Measurements from ENCODE around the gene RCBTB1.

The RCBTB1 gene

GRCh38 chr13:49561062-49561410 is 24.3 kb downstream of the RCBTB1 start:
- Histone ChIP-seq H3K9me2 (replicated peaks; ENCODE audit: control insufficient read depth, low read length) (no peaks in the 10 kb centered on the region), H3K4me2 (ENCODE audit: low read length) (no peak overlapping the region), H4K20me1 (ENCODE audit: control insufficient read depth, insufficient read depth, low read depth, low read length) (no peaks in the 10 kb centered on the region), H3K79me2 (ENCODE audit: control insufficient read depth, low read length) (no peaks in the 10 kb centered on the region), H3F3A (ENCODE audit: control insufficient read depth, insufficient read depth) (no peaks in the 10 kb centered on the region), H3K27ac (ENCODE audit: low read depth, low read length) (no peak overlapping the region), H3K9me3 (ENCODE audit: control insufficient read depth, insufficient read depth, low read length) (no peaks in the 10 kb centered on the region), H3K4me1 (ENCODE audit: control insufficient read depth, low read length) (no peaks in the 10 kb centered on the region), H3K27me3 (ENCODE audit: control insufficient read depth, low read length) (no peaks in the 10 kb centered on the region), H3K36me3 (ENCODE audit: control insufficient read depth, low read length) (peaks cover 45% of the 10 kb centered on the region), H3K4me3 (ENCODE audit: low read length) (no peak overlapping the region)
- TF ChIP-seq EZH2phosphoT487 (IDR thresholded peaks at IDR 0.05; ENCODE audit: borderline replicate concordance, low read length) = no peak
- TF ChIP-seq, protein P1, sequence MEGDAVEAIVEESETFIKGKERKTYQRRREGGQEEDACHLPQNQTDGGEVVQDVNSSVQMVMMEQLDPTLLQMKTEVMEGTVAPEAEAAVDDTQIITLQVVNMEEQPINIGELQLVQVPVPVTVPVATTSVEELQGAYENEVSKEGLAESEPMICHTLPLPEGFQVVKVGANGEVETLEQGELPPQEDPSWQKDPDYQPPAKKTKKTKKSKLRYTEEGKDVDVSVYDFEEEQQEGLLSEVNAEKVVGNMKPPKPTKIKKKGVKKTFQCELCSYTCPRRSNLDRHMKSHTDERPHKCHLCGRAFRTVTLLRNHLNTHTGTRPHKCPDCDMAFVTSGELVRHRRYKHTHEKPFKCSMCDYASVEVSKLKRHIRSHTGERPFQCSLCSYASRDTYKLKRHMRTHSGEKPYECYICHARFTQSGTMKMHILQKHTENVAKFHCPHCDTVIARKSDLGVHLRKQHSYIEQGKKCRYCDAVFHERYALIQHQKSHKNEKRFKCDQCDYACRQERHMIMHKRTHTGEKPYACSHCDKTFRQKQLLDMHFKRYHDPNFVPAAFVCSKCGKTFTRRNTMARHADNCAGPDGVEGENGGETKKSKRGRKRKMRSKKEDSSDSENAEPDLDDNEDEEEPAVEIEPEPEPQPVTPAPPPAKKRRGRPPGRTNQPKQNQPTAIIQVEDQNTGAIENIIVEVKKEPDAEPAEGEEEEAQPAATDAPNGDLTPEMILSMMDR (IDR thresholded peaks at IDR 0.05; ENCODE audit: low read depth, low read length, poor library complexity, severe bottlenecking) = no peak

- no peak for TF ChIP-seq EZH2phosphoT487 (IDR thresholded peaks at IDR 0.05; ENCODE audit: borderline replicate concordance, low read length)
- TF ChIP-seq, protein P1 (IDR thresholded peaks at IDR 0.05; ENCODE audit: low read depth, low read length, poor library complexity, severe bottlenecking) = no peak
- H3K4me2 ChIP-seq (ENCODE audit: low read length) = no peak overlapping the region
- no peaks in the 10 kb centered on the region for H4K20me1 ChIP-seq (ENCODE audit: control insufficient read depth, insufficient read depth, low read depth, low read length)
- no peaks in the 10 kb centered on the region for H3K9me2 ChIP-seq (replicated peaks; ENCODE audit: control insufficient read depth, low read length)
- no peaks in the 10 kb centered on the region for H3K9me3 ChIP-seq (ENCODE audit: control insufficient read depth, insufficient read depth, low read length)
- no peak overlapping the region for H3K27ac ChIP-seq (ENCODE audit: low read depth, low read length)
- H3F3A ChIP-seq (ENCODE audit: control insufficient read depth, insufficient read depth) = no peaks in the 10 kb centered on the region
- H3K36me3 ChIP-seq (ENCODE audit: control insufficient read depth, low read length) = peaks cover 48% of the 10 kb centered on the region
- no peaks in the 10 kb centered on the region for H3K4me1 ChIP-seq (ENCODE audit: control insufficient read depth, low read length)
- no peaks in the 10 kb centered on the region for H3K79me2 ChIP-seq (ENCODE audit: control insufficient read depth, low read length)
- no peak overlapping the region for H3K4me3 ChIP-seq (ENCODE audit: low read length)
- H3K27me3 ChIP-seq (ENCODE audit: control insufficient read depth, low read length) = no peaks in the 10 kb centered on the region
Measured at GRCh38 chr13:49560270-49561061, 24.9 kb downstream of the RCBTB1 start.

DNA sequence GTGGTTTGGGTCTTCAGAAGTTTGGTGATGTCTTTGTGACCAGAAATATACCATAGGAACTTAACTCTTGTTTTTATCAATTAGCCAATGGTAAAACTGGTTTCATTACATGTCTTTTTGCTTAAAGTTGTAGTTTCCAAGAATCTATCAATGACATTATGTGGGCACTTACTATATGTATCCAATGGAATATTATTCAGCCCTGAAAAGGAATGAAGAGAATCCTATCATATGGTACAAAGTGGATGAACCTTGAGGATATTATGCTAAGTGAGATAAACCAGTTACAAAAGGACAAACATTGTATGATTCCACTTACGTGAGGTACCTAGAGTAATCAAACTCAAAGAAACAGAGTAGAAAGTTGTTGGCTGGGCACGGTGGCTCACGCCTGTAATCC is 26.4 kb downstream of the RCBTB1 start:
- TF ChIP-seq, protein P1 (IDR thresholded peaks at IDR 0.05; ENCODE audit: low read depth, low read length, poor library complexity, severe bottlenecking) = no peak
- no peak for TF ChIP-seq EZH2phosphoT487 (IDR thresholded peaks at IDR 0.05; ENCODE audit: borderline replicate concordance, low read length)
- H3K9me3 ChIP-seq (ENCODE audit: control insufficient read depth, insufficient read depth, low read length) = no peaks in the 10 kb centered on the region
- no peaks in the 10 kb centered on the region for H3K27me3 ChIP-seq (ENCODE audit: control insufficient read depth, low read length)
- H4K20me1 ChIP-seq (ENCODE audit: control insufficient read depth, insufficient read depth, low read depth, low read length) = no peaks in the 10 kb centered on the region
- no peak overlapping the region for H3K27ac ChIP-seq (ENCODE audit: low read depth, low read length)
- no peaks in the 10 kb centered on the region for H3K79me2 ChIP-seq (ENCODE audit: control insufficient read depth, low read length)
- peaks cover 60% of the 10 kb centered on the region for H3K36me3 ChIP-seq (ENCODE audit: control insufficient read depth, low read length)
- no peaks in the 10 kb centered on the region for H3K9me2 ChIP-seq (replicated peaks; ENCODE audit: control insufficient read depth, low read length)
- H3K4me1 ChIP-seq (ENCODE audit: control insufficient read depth, low read length) = no peaks in the 10 kb centered on the region
- no peak overlapping the region for H3K4me2 ChIP-seq (ENCODE audit: low read length)
- no peak overlapping the region for H3K4me3 ChIP-seq (ENCODE audit: low read length)
- H3F3A ChIP-seq (ENCODE audit: control insufficient read depth, insufficient read depth) = no peaks in the 10 kb centered on the region
